Type B pancreatic cell (in vitro differentiated cells): Measurements from ENCODE around the gene TENM4. TPM values are rescaled to one million over a fixed set of nuclear protein-coding genes. Genes with fewer than 3 reads are reported as not detected.

Experiments
- DNase-seq: peaks from one replicate; pipeline ENCODE4 v3.0.0; 2021; ENCODE audit warnings: mixed read lengths; ENCODE audit not compliant: unreplicated experiment; ENCODE audit errors: extremely low spot score
- H3K27ac Mint-ChIP-seq: 2 replicates; pipeline ENCODE4 v1.8.0; 2021; ENCODE audit warnings: mild to moderate bottlenecking, mixed read lengths
- H3K27me3 Mint-ChIP-seq: 2 replicates; pipeline ENCODE4 v1.8.0; 2021; ENCODE audit warnings: mixed read lengths
- H3K36me3 Mint-ChIP-seq: 2 replicates; pipeline ENCODE4 v1.8.0; 2021; ENCODE audit warnings: mixed read lengths
- H3K4me1 Mint-ChIP-seq: one replicate; pipeline ENCODE4 v1.8.0; 2021; ENCODE audit warnings: mixed read lengths; ENCODE audit not compliant: unreplicated experiment
- H3K4me3 Mint-ChIP-seq: 2 replicates; pipeline ENCODE4 v1.8.0; 2021; ENCODE audit warnings: mild to moderate bottlenecking, mixed read lengths
- H3K9me3 Mint-ChIP-seq: 2 replicates; pipeline ENCODE4 v1.8.0; 2021; ENCODE audit warnings: mixed read lengths
- CTCF ChIP-seq: fragments of 200-600 bp; sonication (generic); conservative IDR thresholded peaks from 2 replicates; pipeline ENCODE4 v1.5.0; 2021; ENCODE audit warnings: antibody characterized with exemption, mild to moderate bottlenecking
- total RNA-seq: library from RNA; stranded (reverse); gene quantifications from 2 replicates; pipeline ENCODE4 v1.2.1, GENCODE V29; 2021; ENCODE audit warnings: low replicate concordance

TENM4 gene
- total RNA-seq, 1 donor from 2014 or later = 156 TPM

- TF ChIP-seq CTCF = no peak
- H3K4me1 Mint-ChIP-seq = peaks cover 12% of the 10 kb centered on the region
- H3K27ac Mint-ChIP-seq = no peak overlapping the region
- no peaks in the 10 kb centered on the region for H3K9me3 Mint-ChIP-seq
- H3K4me3 Mint-ChIP-seq = no peak overlapping the region
- no peak for DNase-seq
- H3K27me3 Mint-ChIP-seq = no peaks in the 10 kb centered on the region
- H3K36me3 Mint-ChIP-seq = peaks cover 3% of the 10 kb centered on the region
Observed at GRCh38 chr11:79362821-79363220, 78.0 kb downstream of the TENM4 start.

GRCh38 chr11:79362206-79362757, 78.5 kb downstream of the TENM4 start:
- DNase-seq = no peak
- no peak overlapping the region for H3K27ac Mint-ChIP-seq
- no peaks in the 10 kb centered on the region for H3K9me3 Mint-ChIP-seq
- no peaks in the 10 kb centered on the region for H3K27me3 Mint-ChIP-seq
- H3K4me3 Mint-ChIP-seq = no peak overlapping the region
- H3K4me1 Mint-ChIP-seq = peaks cover 12% of the 10 kb centered on the region
- peaks cover 3% of the 10 kb centered on the region for H3K36me3 Mint-ChIP-seq
- TF ChIP-seq CTCF = no peak

- Mint-ChIP-seq H3K4me3 (no peak overlapping the region), H3K27ac (no peak overlapping the region), H3K27me3 (no peaks in the 10 kb centered on the region), H3K4me1 (peaks cover 33% of the 10 kb centered on the region), H3K36me3 (peaks cover 6% of the 10 kb centered on the region), H3K9me3 (no peaks in the 10 kb centered on the region)
- DNase-seq = no peak
- no peak for TF ChIP-seq CTCF
Observed at GRCh38 chr11:79358258-79358657, 82.6 kb downstream of the TENM4 start.

- Mint-ChIP-seq H3K9me3 (no peaks in the 10 kb centered on the region), H3K4me3 (no peak overlapping the region), H3K4me1 (peaks cover 43% of the 10 kb centered on the region), H3K27ac (no peak overlapping the region), H3K27me3 (no peaks in the 10 kb centered on the region), H3K36me3 (peaks cover 8% of the 10 kb centered on the region)
- no peak for TF ChIP-seq CTCF
- DNase-seq = no peak
Observed at GRCh38 chr11:79353706-79354105, 87.1 kb downstream of the TENM4 start.

- peaks cover 12% of the 10 kb centered on the region for H3K36me3 Mint-ChIP-seq
- H3K9me3 Mint-ChIP-seq = no peaks in the 10 kb centered on the region
- H3K4me3 Mint-ChIP-seq = no peak overlapping the region
- H3K27ac Mint-ChIP-seq = no peak overlapping the region
- H3K4me1 Mint-ChIP-seq = peaks cover 43% of the 10 kb centered on the region
- no peak for TF ChIP-seq CTCF
- no peaks in the 10 kb centered on the region for H3K27me3 Mint-ChIP-seq
- no peak for DNase-seq
Observed at GRCh38 chr11:79352349-79352703, 88.5 kb downstream of the TENM4 start.
